BJ (cell line): Measurements from ENCODE around the gene IL22RA1. TPM values are rescaled to one million over a fixed set of nuclear protein-coding genes. Genes with fewer than 3 reads are reported as not detected.

ENCODE experiments used
- CTCF ChIA-PET: fragments of 350-600 bp; formaldehyde crosslinking; extraction: SDS; loops from one replicate; lab custom pipeline; 2021; ENCODE audit warnings: antibody characterized with exemption, inconsistent platforms; lab: Yijun Ruan, JAX
- POLR2A ChIA-PET: fragments of 300-600 bp; sonication (Branson Sonifier 250); formaldehyde crosslinking; extraction: SDS; loops from one replicate; lab custom pipeline; 2021; ENCODE audit warnings: antibody characterized with exemption; lab: Charles Lee
- DNase-seq: peaks from one replicate; pipeline ENCODE4 v3.0.0-alpha.2; 2011; ENCODE audit warnings: low read depth
- H3K27me3 ChIP-seq: 2 replicates; pipeline ENCODE4 v1.6.0; 2011; ENCODE audit warnings: low read length; ENCODE audit not compliant: control insufficient read depth, insufficient read depth
- H3K36me3 ChIP-seq: 2 replicates; pipeline ENCODE4 v1.5.1; 2011; ENCODE audit warnings: low read length; ENCODE audit not compliant: control insufficient read depth, insufficient read depth
- H3K4me3 ChIP-seq: 2 replicates; pipeline ENCODE4 v1.5.1; 2011; ENCODE audit warnings: low read depth, mild to moderate bottlenecking, control low read depth, low read length
- polyA plus RNA-seq: library from polyadenylated mRNA; depleted of rRNA; stranded (reverse); fragments of >200 nt; gene quantifications from 2 replicates; pipeline ENCODE4 v1.2.3, GENCODE V29; 2011
- TF ChIP-seq, protein P1 (sequence below): IDR thresholded peaks from 2 replicates; pipeline ENCODE4 v1.5.1; 2011; ENCODE audit warnings: low read depth, mild to moderate bottlenecking, control low read depth, inconsistent platforms, low read length, moderate library complexity; ENCODE audit not compliant: insufficient read depth

Gene IL22RA1
- polyA plus RNA-seq, 1 experiment: not detected

DNA sequence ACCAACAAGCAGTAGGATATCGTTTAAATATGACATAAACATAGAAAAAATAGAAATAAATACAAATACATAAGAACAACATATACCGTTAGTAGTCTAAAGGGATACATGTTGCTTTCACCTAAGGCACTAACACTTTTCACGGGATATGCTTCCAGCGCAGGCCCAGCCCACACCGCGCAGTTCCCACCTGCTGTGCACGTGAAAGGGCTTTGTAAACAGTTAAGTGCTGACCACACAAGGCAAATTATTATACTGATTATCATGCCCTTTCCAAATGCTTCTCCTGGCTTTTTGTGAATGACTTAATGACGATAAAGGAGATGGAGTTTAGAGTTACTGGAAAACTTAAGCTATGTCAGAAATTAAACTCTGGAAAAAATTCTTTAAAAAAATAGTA is 11.3 kb upstream of the IL22RA1 start:
- DNase-seq: no peak
- TF ChIP-seq, protein P1, sequence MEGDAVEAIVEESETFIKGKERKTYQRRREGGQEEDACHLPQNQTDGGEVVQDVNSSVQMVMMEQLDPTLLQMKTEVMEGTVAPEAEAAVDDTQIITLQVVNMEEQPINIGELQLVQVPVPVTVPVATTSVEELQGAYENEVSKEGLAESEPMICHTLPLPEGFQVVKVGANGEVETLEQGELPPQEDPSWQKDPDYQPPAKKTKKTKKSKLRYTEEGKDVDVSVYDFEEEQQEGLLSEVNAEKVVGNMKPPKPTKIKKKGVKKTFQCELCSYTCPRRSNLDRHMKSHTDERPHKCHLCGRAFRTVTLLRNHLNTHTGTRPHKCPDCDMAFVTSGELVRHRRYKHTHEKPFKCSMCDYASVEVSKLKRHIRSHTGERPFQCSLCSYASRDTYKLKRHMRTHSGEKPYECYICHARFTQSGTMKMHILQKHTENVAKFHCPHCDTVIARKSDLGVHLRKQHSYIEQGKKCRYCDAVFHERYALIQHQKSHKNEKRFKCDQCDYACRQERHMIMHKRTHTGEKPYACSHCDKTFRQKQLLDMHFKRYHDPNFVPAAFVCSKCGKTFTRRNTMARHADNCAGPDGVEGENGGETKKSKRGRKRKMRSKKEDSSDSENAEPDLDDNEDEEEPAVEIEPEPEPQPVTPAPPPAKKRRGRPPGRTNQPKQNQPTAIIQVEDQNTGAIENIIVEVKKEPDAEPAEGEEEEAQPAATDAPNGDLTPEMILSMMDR: no peak
- Histone ChIP-seq H3K27me3 (peaks cover 10% of the 10 kb centered on the region), H3K36me3 (no peaks in the 10 kb centered on the region), H3K4me3 (no peak overlapping the region)
- ChIA-PET CTCF (interaction anchor here (1.0 to 1.3 kb wide), 4 partner anchors 13 to 238 kb away, joined by 3 to 7 read pairs (median 5); no protein-coding TSS in a partner anchor), POLR2A (no interaction called here)

DNA sequence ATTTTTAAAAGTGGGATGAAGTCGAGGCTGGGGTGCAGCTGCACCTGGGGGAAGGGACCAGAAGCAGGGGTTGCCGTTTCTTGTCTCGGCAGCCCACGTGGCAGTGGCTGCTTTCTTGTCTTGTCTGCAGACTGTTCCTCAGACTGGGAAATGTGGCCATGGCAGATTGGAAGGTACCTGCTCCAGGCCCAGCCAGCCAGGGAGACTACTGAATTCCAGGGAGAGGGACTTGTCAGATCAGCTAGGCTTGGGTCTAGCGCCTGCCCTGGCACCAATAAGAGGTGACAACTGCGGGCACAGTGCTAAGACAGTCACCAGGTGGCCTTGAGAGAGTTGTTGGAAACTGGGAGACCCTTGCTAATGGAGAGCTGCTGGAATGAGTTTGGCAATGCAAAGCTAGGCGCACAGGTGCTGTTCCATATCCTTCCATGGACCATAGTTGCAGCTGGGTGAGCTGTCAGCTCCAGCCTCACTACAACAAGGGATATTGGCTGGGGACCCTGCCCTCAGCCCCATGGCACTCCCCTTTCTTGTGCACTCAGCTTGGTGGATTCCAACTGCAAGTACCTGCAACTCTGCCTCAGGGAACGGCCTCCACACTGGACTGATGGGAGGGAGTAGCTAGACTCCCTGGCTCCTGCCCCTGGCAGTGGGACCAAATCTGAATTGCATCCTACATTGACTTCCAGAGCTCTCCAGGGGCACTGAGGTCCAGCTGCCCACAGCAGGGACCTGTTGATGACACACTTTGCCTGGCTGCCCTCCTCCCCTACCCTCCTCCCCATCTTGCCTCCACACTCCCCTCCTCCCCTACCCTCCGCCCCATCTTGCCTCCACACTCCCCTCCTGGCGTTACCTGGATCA is 9.9 kb upstream of the IL22RA1 start:
- CTCF ChIA-PET: interaction anchor here (0.7 to 3.9 kb wide), 8 partner anchors 13 to 434 kb away, joined by 3 to 36 read pairs (median 4); no protein-coding TSS in a partner anchor
- DNase-seq: no peak
- TF ChIP-seq, protein P1: no peak
- POLR2A ChIA-PET: no interaction called here
- Histone ChIP-seq H3K27me3 (peaks cover 9% of the 10 kb centered on the region), H3K4me3 (no peak overlapping the region), H3K36me3 (no peaks in the 10 kb centered on the region)

DNA sequence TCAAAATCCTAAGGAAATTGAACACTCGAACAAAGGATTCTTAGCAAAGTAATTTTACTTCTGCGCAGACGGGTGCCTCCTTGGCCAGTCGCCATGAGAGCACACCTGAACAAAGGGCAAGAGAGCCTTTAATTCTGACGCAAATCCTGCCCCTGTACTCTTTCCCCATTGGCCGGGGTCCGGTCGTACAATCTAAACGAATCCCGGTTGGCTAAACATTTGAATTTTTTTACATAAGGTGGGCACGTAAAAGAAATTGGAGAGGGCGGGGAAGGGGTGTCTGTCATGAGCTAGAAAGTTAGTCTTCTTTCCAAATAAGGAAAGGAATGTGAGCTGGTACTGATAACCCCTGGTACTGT is 8.2 kb upstream of the IL22RA1 start:
- DNase-seq: no peak
- Histone ChIP-seq H3K36me3 (no peaks in the 10 kb centered on the region), H3K4me3 (no peak overlapping the region), H3K27me3 (peaks cover 9% of the 10 kb centered on the region)
- TF ChIP-seq, protein P1: no peak
- CTCF ChIA-PET: interaction anchor here (0.6 to 3.9 kb wide), 8 partner anchors 11 to 241 kb away, joined by 3 to 41 read pairs (median 9); no protein-coding TSS in a partner anchor
- POLR2A ChIA-PET: no interaction called here

DNA sequence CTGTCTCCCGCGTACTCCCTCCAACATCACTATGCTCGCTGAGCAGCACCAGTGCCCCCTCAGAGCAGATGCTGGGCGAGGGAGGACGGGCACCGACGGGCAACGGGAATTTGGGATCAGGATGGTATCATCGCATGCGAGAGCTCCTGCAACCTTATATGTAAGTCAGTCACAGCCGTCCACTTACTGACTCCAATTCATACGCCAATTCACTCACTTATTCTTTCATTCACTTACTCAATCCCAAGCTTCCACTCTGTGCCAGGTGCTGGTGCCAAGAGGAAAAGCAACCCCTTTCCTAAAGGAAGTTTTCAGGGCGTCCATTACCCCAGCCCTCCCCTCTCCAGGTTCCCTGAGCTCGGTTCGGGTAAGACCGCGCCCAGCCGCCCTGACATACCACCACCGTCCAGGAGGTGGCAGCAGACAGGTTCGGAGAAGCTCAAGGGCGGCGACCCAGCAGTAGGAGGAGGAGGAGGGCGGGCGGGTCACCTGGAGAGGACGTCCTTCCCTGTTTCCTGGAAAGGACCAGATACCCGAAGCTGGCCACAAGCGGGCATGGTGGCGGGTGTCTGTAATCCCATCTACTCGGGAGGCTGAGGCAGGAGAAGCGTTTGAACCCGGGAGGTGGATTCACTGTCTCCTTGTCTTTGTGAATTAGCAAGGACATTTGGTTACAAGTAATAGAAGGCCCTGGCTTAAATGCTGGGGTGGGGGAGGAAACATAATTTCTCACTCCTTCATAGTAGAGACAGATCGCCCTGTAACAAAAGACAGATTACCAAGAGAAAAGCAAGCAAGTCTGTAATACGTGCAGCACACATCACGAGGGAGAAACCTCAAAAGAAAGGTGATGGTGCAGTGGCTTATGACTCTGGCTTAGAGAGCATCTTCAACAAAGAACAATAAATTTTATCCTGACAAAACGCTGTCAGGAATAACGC is 7.6 kb upstream of the IL22RA1 start:
- Histone ChIP-seq H3K27me3 (peaks cover 9% of the 10 kb centered on the region), H3K4me3 (no peak overlapping the region), H3K36me3 (no peaks in the 10 kb centered on the region)
- CTCF ChIA-PET: interaction anchor here (0.6 to 3.9 kb wide), 35 partner anchors 9 to 824 kb away, joined by 3 to 41 read pairs (median 5); no protein-coding TSS in a partner anchor
- TF ChIP-seq, protein P1: peak; percentile 91
- POLR2A ChIA-PET: no interaction called here
- DNase-seq: no peak
